ENCODE data around the gene SETD5.

SETD5 gene

DNA sequence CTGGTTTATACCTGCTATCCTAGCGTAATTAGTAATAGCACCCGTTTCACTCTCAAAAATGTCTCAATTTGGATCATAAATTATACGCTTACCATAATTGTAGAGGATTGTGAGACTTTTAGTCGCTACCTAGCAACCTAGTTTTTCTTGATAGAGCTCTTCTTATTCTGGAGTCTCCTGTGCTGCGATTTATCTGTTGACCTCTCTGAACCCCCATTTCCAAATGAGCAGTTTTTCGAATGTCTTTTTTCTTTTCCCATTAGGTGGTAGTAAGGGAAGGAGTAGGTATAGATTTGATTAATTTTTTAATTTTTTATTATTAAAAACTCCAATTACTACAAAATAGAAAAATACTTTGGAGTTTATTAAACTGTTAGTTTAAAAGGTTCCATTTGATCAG lies 10.6 kb downstream of the SETD5 start:
- no peak for DNase-seq (ENCODE audit: low spot score)
- in situ Hi-C loops (cut with MboI; ENCODE audit: low pct_unique_long_range_greater_than_20kb, low sequenced_read_pairs, unreplicated experiment), result no loop called here
- TF ChIP-seq, protein P1, sequence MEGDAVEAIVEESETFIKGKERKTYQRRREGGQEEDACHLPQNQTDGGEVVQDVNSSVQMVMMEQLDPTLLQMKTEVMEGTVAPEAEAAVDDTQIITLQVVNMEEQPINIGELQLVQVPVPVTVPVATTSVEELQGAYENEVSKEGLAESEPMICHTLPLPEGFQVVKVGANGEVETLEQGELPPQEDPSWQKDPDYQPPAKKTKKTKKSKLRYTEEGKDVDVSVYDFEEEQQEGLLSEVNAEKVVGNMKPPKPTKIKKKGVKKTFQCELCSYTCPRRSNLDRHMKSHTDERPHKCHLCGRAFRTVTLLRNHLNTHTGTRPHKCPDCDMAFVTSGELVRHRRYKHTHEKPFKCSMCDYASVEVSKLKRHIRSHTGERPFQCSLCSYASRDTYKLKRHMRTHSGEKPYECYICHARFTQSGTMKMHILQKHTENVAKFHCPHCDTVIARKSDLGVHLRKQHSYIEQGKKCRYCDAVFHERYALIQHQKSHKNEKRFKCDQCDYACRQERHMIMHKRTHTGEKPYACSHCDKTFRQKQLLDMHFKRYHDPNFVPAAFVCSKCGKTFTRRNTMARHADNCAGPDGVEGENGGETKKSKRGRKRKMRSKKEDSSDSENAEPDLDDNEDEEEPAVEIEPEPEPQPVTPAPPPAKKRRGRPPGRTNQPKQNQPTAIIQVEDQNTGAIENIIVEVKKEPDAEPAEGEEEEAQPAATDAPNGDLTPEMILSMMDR (IDR thresholded peaks at IDR 0.05; ENCODE audit: extremely low read depth, insufficient read depth, missing control alignments), result no peak

DNA sequence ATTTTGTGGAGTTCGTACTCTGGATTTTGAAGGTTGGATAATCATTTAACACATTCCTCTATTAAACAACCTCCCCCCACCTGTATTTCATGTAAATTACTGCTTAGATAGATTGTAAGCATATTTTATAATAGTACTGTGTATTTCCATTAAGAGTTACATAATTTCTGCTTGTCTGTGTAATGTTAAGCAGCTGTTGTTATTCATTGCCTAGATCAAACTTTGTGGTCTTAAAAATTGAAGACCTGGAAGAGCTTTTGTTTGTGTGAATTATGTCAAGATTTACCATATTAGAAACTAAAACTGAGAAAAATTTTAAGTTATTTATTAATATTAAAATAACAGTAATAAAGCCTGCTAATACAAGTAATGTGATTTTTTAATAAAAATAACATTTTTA lies 11.1 kb downstream of the SETD5 start:
- TF ChIP-seq, protein P1 (IDR thresholded peaks at IDR 0.05; ENCODE audit: extremely low read depth, insufficient read depth, missing control alignments), result no peak
- in situ Hi-C loops (cut with MboI; ENCODE audit: low pct_unique_long_range_greater_than_20kb, low sequenced_read_pairs, unreplicated experiment), result no loop called here
- DNase-seq (ENCODE audit: low spot score), result no peak

DNA sequence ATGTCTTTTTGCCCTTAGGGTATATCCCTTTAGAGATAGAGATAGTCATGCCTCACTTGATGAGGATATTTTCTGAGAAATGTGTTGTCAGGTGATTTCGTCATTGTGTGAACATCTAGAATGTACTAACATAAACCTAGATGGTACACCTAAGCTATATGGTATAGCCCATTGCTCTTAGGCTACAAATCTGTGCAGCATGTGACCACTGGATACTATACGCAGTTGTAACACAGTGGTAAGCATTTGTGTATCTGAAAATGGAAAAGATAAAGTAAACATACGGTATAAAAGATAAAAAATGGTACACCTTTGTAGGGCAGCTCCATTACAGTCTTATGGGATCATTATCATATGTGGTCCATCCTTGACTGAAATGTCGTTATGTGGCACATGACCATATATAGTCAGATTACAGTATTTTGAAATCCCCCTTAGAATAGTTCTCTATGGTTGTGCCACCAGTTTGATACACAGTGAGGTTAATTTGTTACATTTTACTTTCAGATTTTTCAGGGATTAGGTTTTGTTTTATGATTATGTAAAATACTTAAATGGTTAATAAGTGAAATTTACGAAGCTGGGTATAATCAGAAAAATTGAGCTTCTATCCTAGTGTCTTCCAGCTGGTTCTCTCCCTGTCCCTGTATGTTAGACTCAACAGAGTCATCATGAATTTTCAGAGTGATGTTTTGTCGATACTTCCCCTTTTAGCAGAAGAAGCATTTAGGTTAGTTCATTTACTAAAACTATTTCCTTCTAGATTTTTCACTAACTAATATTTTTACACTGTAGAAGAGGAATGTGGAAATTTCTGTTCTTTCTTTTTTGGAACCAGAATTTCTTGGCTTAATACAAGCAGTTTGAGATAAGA lies 12.8 kb downstream of the SETD5 start:
- DNase-seq (ENCODE audit: low spot score), result no peak
- in situ Hi-C loops (cut with MboI; ENCODE audit: low pct_unique_long_range_greater_than_20kb, low sequenced_read_pairs, unreplicated experiment), result no loop called here
- TF ChIP-seq, protein P1 (IDR thresholded peaks at IDR 0.05; ENCODE audit: extremely low read depth, insufficient read depth, missing control alignments), result no peak

DNA sequence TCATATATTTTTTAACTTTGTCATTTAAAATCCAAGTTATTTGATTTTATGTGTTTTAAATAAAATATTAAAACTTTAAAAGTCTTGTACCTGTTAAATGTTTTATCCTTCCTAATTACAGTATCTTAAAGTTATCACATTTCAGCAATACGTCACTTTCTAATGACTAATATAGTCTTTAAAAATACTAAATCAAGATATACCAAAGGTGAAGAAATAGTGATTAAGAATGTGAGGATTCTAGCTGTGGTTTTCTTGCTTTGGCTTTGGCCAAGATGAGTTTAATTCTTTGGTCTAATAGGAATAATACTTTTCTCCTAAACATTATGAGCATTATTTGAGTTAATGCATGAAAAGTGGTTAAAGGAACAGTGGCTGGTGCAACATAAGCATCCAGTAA lies 13.9 kb downstream of the SETD5 start:
- in situ Hi-C loops (cut with MboI; ENCODE audit: low pct_unique_long_range_greater_than_20kb, low sequenced_read_pairs, unreplicated experiment), result no loop called here
- TF ChIP-seq, protein P1 (IDR thresholded peaks at IDR 0.05; ENCODE audit: extremely low read depth, insufficient read depth, missing control alignments), result no peak
- DNase-seq (ENCODE audit: low spot score), result no peak

DNA sequence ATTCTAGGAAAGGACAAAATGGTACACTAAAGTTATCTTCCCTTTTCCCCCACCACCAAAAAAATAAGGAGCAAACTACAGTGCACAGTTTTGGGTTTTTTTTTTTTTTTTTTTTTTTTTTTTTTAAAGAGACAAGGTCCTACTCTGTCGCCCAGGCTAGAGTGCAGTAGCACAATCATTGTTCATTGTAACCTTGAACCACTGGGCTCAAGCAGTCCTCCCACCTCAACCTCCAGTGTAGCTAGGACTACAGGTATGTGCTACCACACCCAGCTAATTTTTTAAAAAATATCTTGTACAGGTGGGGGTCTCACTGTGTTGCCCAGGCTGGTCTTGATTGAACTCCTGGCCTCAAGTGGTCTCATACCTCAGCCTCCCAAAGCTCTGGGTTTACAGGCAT lies 14.9 kb downstream of the SETD5 start:
- no peak for DNase-seq (ENCODE audit: low spot score)
- in situ Hi-C loops (cut with MboI; ENCODE audit: low pct_unique_long_range_greater_than_20kb, low sequenced_read_pairs, unreplicated experiment), result no loop called here
- TF ChIP-seq, protein P1 (IDR thresholded peaks at IDR 0.05; ENCODE audit: extremely low read depth, insufficient read depth, missing control alignments), result no peak

DNA sequence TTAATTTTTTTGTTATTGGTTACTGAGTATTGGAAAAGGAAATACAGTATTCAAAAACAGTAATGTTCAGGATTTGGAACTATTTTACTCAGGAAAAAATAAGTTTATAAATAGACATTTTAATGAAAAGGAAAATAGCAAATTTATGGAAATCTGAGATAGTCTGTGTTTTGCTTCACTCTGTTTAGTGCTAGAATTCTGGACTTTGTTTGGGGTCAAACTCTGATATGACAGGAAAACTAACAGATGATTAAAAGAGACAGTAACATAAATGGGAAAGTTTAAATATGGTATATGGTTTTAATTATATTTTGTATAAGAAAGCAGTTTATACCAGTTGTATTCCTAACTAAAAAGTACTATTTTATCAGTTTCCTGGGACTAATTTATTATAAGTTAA lies 17.4 kb downstream of the SETD5 start:
- in situ Hi-C loops (cut with MboI; ENCODE audit: low pct_unique_long_range_greater_than_20kb, low sequenced_read_pairs, unreplicated experiment), result no loop called here
- DNase-seq (ENCODE audit: low spot score), result no peak
- TF ChIP-seq, protein P1 (IDR thresholded peaks at IDR 0.05; ENCODE audit: extremely low read depth, insufficient read depth, missing control alignments), result no peak

All from GM13977 (cell line).